Activated CD4-positive, alpha-beta memory T cell treated with anti-CD3 and anti-CD28 coated beads, Interleukin-2, amount 10 ng/mL, durations not matched to agents 7 days and 5 days (primary cell): ENCODE measurements around the gene SPATA31D1. TPM values are rescaled to one million over a fixed set of nuclear protein-coding genes. Genes with fewer than 3 reads are reported as not detected.

Experiments used
- CTCF ChIA-PET: fragments of 350-600 bp; sonication (Branson Sonifier 250); formaldehyde crosslinking; loops from one replicate; lab custom pipeline; 2021; ENCODE audit warnings: antibody characterized with exemption, inconsistent platforms; lab: Charles Lee
- POLR2A ChIA-PET: fragments of 350-600 bp; sonication (Branson Sonifier 250); formaldehyde crosslinking; loops from one replicate; lab custom pipeline; 2021; ENCODE audit warnings: antibody characterized with exemption; lab: Charles Lee
- DNase-seq: peaks from one replicate; pipeline ENCODE4 v3.0.0-alpha.2; 2020
- H3K27ac Mint-ChIP-seq: one replicate; pipeline ENCODE4 v1.8.0; 2021; ENCODE audit warnings: mild to moderate bottlenecking, mixed read lengths
- H3K27me3 Mint-ChIP-seq: one replicate; pipeline ENCODE4 v1.8.0; 2021; ENCODE audit warnings: mixed read lengths
- H3K36me3 Mint-ChIP-seq: one replicate; pipeline ENCODE4 v1.8.0; 2021; ENCODE audit warnings: low read depth, mixed read lengths
- H3K4me1 Mint-ChIP-seq: one replicate; pipeline ENCODE4 v1.8.0; 2021; ENCODE audit warnings: mixed read lengths
- H3K4me3 Mint-ChIP-seq: one replicate; pipeline ENCODE4 v1.8.0; 2021; ENCODE audit warnings: mild to moderate bottlenecking, mixed read lengths
- H3K9me3 Mint-ChIP-seq: one replicate; pipeline ENCODE4 v1.8.0; 2021; ENCODE audit warnings: mixed read lengths
- total RNA-seq, 2 experiments: library from RNA; stranded (reverse); gene quantifications; one replicate each; pipeline ENCODE4 v1.2.3, GENCODE V29; 2021

SPATA31D1 gene
- total RNA-seq, 2 experiments from 2014 or later: not detected

GRCh38 chr9:81984928-81985327 lies 3.6 kb upstream of the SPATA31D1 start:
- Mint-ChIP-seq H3K4me1 (no peaks in the 10 kb centered on the region), H3K4me3 (no peak overlapping the region), H3K36me3 (no peaks in the 10 kb centered on the region), H3K27me3 (no peaks in the 10 kb centered on the region), H3K27ac (no peak overlapping the region), H3K9me3 (no peaks in the 10 kb centered on the region)
- ChIA-PET POLR2A (no interaction called here), CTCF (no interaction called here)
- no peak for DNase-seq

DNA sequence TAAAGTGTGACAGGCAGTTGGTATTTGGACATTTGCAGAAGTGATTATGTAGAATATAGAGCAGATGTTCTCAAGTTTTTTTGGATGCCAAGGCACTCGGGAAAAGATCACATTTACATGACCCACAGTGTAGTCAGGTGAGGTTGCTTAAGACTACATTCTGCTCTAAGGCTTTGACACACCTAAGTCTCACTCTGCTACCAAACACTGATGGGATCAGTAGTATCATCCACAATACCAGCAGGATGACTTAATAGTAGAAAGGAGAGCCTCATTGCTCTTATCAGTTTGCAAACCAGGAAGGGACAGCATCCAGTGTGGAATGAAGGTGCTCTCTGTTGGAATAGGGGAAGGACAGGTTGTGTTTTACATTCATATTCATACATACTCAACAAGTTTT lies 2.5 kb upstream of the SPATA31D1 start:
- no peak overlapping the region for H3K4me3 Mint-ChIP-seq
- H3K36me3 Mint-ChIP-seq: no peaks in the 10 kb centered on the region
- ChIA-PET CTCF (no interaction called here), POLR2A (no interaction called here)
- peaks cover 2% of the 10 kb centered on the region for H3K9me3 Mint-ChIP-seq
- no peak for DNase-seq
- no peaks in the 10 kb centered on the region for H3K4me1 Mint-ChIP-seq
- H3K27ac Mint-ChIP-seq: no peak overlapping the region
- no peaks in the 10 kb centered on the region for H3K27me3 Mint-ChIP-seq

DNA sequence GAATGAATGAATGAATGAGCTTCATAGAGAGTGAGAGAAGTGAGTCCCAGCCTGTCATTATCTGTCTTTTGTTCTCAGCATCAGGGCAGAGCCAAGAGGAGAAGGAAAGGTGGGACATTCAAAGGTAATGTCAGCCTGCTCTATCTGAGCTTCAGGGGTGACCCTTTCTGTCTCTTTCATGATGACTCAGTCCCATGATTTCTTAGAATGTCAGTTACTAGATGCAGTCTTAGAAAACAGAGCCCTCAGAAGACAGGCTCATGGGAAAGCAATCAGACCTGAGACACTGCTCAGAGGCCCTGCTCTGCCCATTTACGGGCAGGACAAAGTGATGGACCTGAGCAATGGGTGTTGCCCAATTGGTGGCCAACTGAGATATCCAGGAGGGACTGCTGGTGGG lies 1.1 kb downstream of the SPATA31D1 start:
- Mint-ChIP-seq H3K36me3 (no peaks in the 10 kb centered on the region), H3K27me3 (no peaks in the 10 kb centered on the region), H3K4me1 (no peaks in the 10 kb centered on the region), H3K4me3 (no peak overlapping the region), H3K9me3 (peaks cover 13% of the 10 kb centered on the region), H3K27ac (no peak overlapping the region)
- ChIA-PET CTCF (no interaction called here), POLR2A (no interaction called here)
- DNase-seq: no peak

DNA sequence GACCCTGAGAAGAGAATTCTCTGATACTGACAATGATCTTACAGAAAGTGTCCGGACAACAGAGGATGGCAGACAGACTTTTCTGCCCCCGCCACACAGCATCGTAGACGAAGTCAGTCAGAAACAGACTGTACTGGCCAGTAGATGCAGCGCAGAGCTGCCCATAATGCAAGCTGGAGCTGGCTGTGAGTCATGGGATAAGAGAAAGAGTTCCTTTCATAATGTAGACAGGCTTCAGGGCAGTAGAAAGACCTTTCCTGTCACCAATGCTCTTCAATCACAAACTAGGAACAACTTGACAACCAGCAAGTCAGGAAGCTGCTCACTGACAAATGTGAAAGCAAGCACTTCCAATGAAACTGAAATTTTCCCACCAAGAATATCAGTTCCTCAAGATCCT lies 5.1 kb downstream of the SPATA31D1 start:
- Mint-ChIP-seq H3K4me3 (no peak overlapping the region), H3K27ac (no peak overlapping the region), H3K4me1 (no peaks in the 10 kb centered on the region), H3K27me3 (no peaks in the 10 kb centered on the region), H3K36me3 (no peaks in the 10 kb centered on the region), H3K9me3 (peaks cover 19% of the 10 kb centered on the region)
- POLR2A ChIA-PET: no interaction called here
- CTCF ChIA-PET: no interaction called here
- DNase-seq: no peak

GRCh38 chr9:81999806-82000205 lies 11.2 kb downstream of the SPATA31D1 start:
- Mint-ChIP-seq H3K27ac (no peak overlapping the region), H3K27me3 (no peaks in the 10 kb centered on the region), H3K9me3 (peaks cover 5% of the 10 kb centered on the region), H3K4me1 (no peaks in the 10 kb centered on the region), H3K36me3 (no peaks in the 10 kb centered on the region), H3K4me3 (no peak overlapping the region)
- CTCF ChIA-PET: no interaction called here
- DNase-seq: no peak
- POLR2A ChIA-PET: no interaction called here

- DNase-seq: no peak
- ChIA-PET POLR2A (no interaction called here), CTCF (no interaction called here)
- H3K4me3 Mint-ChIP-seq: no peak overlapping the region
- H3K4me1 Mint-ChIP-seq: no peaks in the 10 kb centered on the region
- H3K27ac Mint-ChIP-seq: no peak overlapping the region
- no peaks in the 10 kb centered on the region for H3K36me3 Mint-ChIP-seq
- no peaks in the 10 kb centered on the region for H3K27me3 Mint-ChIP-seq
- H3K9me3 Mint-ChIP-seq: peaks cover 8% of the 10 kb centered on the region
These were observed 22.1 kb downstream of the SPATA31D1 start for GRCh38 chr9:82010711-82011110.

DNA sequence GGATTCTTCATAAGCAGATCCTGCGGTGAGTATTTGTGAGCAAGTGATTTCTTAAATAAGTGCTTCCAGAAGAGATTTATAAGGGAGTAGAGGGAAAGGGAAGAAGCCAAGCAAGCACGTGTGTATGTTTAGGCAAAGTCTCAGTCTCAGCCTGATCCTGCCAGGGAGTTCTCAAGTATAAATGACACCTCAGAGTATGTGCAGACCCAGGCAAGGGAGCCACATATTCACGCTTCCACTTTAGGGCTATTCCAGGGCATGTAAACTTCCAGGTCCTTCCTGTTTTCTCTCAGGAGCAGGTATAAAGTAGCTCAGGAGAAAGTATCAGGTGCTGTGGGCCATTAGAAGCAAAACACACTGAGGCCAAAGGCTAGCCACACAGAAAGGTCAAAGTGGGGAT lies 22.6 kb downstream of the SPATA31D1 start:
- H3K4me1 Mint-ChIP-seq: no peaks in the 10 kb centered on the region
- H3K36me3 Mint-ChIP-seq: no peaks in the 10 kb centered on the region
- no peaks in the 10 kb centered on the region for H3K27me3 Mint-ChIP-seq
- no peak overlapping the region for H3K4me3 Mint-ChIP-seq
- no peak overlapping the region for H3K27ac Mint-ChIP-seq
- CTCF ChIA-PET: no interaction called here
- POLR2A ChIA-PET: no interaction called here
- no peak for DNase-seq
- peaks cover 8% of the 10 kb centered on the region for H3K9me3 Mint-ChIP-seq

- DNase-seq: no peak
- H3K4me3 Mint-ChIP-seq: no peak overlapping the region
- POLR2A ChIA-PET: no interaction called here
- no peaks in the 10 kb centered on the region for H3K4me1 Mint-ChIP-seq
- H3K36me3 Mint-ChIP-seq: no peaks in the 10 kb centered on the region
- peaks cover 11% of the 10 kb centered on the region for H3K9me3 Mint-ChIP-seq
- H3K27ac Mint-ChIP-seq: no peak overlapping the region
- CTCF ChIA-PET: no interaction called here
- H3K27me3 Mint-ChIP-seq: no peaks in the 10 kb centered on the region
These were observed 23.7 kb downstream of the SPATA31D1 start for GRCh38 chr9:82012276-82012675.

DNA sequence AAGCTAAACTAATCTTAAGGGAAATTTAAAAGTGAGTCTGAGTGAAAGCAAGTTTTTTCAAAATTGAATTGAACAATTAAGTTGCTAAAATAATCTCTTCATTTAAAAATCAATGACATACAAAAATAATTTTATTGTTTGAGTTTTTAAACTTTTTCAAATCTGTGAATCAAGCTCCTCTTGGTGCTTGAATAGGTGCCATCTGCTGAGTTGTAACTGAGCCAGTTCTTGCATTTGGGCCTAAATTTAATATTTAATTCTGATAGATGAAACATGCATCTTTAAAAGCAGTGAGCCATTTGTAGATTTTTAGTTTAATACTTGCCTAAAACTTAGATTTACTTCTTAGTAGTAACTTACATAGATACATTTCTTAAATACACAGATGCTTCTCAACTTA lies 31.8 kb downstream of the SPATA31D1 start:
- H3K4me3 Mint-ChIP-seq: no peak overlapping the region
- H3K9me3 Mint-ChIP-seq: peaks cover 12% of the 10 kb centered on the region
- ChIA-PET CTCF (no interaction called here), POLR2A (no interaction called here)
- no peak overlapping the region for H3K27ac Mint-ChIP-seq
- H3K36me3 Mint-ChIP-seq: no peaks in the 10 kb centered on the region
- no peak for DNase-seq
- no peaks in the 10 kb centered on the region for H3K4me1 Mint-ChIP-seq
- H3K27me3 Mint-ChIP-seq: no peaks in the 10 kb centered on the region

DNA sequence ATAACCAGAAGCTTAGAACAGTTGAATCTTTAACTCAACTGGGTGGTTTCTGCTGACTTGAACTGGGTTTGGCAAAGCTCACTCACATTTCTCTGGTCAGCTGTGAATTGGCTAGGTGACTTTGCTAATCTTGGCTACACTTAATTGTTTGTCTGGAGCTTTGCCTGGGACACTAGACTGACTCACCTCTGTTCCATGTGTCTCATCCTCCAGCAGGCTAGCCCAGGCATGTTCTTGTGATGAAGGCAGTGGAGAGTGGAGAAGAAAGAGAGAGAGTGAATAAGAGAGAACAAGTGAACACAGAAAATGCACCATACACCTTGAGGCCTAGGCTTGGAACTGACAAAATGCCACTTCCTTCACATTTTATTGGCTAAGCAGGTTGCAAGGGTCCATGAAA lies 32.6 kb downstream of the SPATA31D1 start:
- Mint-ChIP-seq H3K27ac (no peak overlapping the region), H3K4me3 (no peak overlapping the region), H3K4me1 (no peaks in the 10 kb centered on the region), H3K27me3 (no peaks in the 10 kb centered on the region), H3K9me3 (peaks cover 12% of the 10 kb centered on the region), H3K36me3 (no peaks in the 10 kb centered on the region)
- no peak for DNase-seq
- POLR2A ChIA-PET: no interaction called here
- CTCF ChIA-PET: no interaction called here

DNA sequence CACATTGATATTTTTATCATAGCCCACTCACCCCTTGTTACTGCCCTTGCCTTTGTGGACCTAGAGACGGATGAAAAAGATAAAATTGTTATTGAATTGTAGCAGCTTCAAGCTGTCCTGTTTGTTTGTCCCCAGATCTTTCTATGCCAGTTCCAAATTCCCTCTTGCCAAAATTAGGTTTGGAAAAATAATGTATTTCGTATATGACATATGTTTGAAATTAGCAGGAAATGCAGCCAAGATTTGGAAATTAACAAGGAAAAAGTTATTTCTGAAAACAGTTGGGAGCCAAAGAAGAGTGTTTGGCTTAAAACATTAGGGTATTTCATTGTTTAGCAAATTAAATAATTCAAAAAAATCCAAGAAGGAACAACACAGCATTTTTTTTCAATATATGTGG lies 33.5 kb downstream of the SPATA31D1 start:
- Mint-ChIP-seq H3K27ac (no peak overlapping the region), H3K4me1 (no peaks in the 10 kb centered on the region)

DNA sequence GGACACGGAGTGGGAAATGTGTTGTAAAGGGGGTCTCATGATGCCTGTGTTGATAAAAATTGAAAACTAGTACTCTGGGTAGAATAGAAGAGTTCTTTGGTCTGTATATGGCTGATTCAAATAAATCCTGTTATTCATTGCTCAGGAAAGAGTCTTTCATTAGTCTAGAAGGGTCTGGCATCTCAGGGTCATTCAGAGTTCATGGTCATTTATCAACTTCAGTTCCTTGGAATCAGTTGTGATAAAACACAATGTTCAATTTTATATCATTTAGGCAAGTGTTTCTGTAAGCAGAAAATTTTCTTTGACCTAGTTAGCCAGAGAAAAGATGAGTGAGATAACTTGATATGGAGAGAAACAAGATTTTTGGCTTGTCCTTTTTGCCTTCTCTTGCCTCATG lies 36.3 kb downstream of the SPATA31D1 start:
- Mint-ChIP-seq H3K9me3 (peaks cover 7% of the 10 kb centered on the region), H3K27me3 (no peaks in the 10 kb centered on the region), H3K27ac (no peak overlapping the region), H3K36me3 (no peaks in the 10 kb centered on the region), H3K4me1 (no peaks in the 10 kb centered on the region), H3K4me3 (no peak overlapping the region)
- POLR2A ChIA-PET: no interaction called here
- no peak for DNase-seq
- CTCF ChIA-PET: no interaction called here

More for the DNA sequence above, 33.5 kb downstream of the SPATA31D1 start:
- Mint-ChIP-seq H3K9me3 (peaks cover 9% of the 10 kb centered on the region), H3K27me3 (no peaks in the 10 kb centered on the region), H3K36me3 (no peaks in the 10 kb centered on the region), H3K4me3 (no peak overlapping the region)
- ChIA-PET POLR2A (no interaction called here), CTCF (no interaction called here)
- DNase-seq: no peak

DNA sequence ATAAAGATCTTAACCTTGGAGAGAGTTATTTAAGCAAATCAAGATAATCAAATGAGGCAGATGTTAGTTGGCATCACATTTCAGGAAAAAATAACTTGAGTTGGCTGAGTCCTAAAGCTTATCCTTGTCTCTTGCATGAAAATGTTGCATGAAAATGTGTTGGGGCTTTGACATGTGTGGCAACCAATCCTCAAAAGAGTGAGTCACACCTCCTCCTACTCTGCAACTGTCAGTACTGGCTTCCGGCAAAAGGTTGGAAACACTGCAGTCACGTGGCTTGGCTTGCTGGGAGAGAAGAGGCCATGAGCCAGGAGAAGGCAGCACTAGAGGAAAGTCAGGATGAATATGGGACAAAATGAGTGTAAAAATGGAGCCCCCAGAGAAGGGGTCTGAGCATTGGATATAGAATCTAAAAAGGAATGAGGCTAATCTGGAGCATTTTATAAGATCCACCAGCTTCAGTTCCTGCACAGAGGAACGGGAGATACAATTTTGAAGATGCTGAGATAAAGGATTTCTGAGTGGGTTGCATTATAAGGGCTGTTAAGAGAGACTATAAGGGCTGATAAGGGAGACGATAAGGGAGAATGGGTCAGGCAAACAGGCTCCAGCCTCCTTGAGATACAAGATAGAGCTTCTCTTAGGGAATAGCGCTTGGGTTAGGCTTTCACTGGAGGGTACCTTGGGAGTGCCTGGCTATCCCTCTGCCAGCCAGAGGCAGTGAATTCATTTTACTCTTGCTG lies 43.1 kb downstream of the SPATA31D1 start:
- no peak for DNase-seq
- Mint-ChIP-seq H3K27ac (no peak overlapping the region), H3K4me1 (no peaks in the 10 kb centered on the region), H3K36me3 (no peaks in the 10 kb centered on the region), H3K27me3 (no peaks in the 10 kb centered on the region), H3K9me3 (no peaks in the 10 kb centered on the region), H3K4me3 (no peak overlapping the region)
- ChIA-PET POLR2A (no interaction called here), CTCF (interaction anchor here (0.6 kb wide), 1 partner anchor 295 kb away, joined by 3 read pairs; no protein-coding TSS in a partner anchor)

GRCh38 chr9:82034956-82035731 lies 46.6 kb downstream of the SPATA31D1 start:
- DNase-seq: no peak
- ChIA-PET POLR2A (no interaction called here), CTCF (no interaction called here)
- Mint-ChIP-seq H3K4me1 (no peaks in the 10 kb centered on the region), H3K4me3 (no peak overlapping the region), H3K9me3 (no peaks in the 10 kb centered on the region), H3K36me3 (no peaks in the 10 kb centered on the region), H3K27ac (no peak overlapping the region), H3K27me3 (no peaks in the 10 kb centered on the region)
